ENCODE data around the gene RASAL2.

Gene RASAL2

DNA sequence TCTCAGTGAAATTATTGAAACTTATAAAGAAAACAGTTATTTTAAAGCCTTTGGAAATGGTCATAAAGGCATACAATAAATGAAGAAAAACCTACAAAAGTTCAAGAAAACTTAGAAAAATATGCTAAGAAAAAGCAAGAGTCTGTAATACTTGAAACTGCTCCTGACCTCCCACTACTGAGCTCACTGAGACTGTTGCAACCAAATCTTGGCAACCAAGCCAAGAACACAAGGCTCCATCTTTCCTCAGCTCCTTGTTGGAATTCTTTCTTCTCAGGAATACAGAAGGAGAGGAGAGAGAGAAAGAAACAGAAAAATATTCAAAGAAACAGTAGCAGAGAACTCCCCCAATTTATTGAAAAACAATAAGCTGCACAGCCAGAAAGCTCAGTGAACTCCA is 160.5 kb downstream of the RASAL2 start:
- TF ChIP-seq, protein P1, sequence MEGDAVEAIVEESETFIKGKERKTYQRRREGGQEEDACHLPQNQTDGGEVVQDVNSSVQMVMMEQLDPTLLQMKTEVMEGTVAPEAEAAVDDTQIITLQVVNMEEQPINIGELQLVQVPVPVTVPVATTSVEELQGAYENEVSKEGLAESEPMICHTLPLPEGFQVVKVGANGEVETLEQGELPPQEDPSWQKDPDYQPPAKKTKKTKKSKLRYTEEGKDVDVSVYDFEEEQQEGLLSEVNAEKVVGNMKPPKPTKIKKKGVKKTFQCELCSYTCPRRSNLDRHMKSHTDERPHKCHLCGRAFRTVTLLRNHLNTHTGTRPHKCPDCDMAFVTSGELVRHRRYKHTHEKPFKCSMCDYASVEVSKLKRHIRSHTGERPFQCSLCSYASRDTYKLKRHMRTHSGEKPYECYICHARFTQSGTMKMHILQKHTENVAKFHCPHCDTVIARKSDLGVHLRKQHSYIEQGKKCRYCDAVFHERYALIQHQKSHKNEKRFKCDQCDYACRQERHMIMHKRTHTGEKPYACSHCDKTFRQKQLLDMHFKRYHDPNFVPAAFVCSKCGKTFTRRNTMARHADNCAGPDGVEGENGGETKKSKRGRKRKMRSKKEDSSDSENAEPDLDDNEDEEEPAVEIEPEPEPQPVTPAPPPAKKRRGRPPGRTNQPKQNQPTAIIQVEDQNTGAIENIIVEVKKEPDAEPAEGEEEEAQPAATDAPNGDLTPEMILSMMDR (IDR thresholded peaks at IDR 0.05; ENCODE audit: low read depth, low read length), result no peak
- H3K4me3 ChIP-seq (replicated peaks in 1 of 2; ENCODE audit: low read depth in 2 of 2, low read length in 2 of 2), result no peak overlapping the region
- DNase-seq (ENCODE audit: low read depth in 2 of 2), result peak; percentile 50 to 67

DNA sequence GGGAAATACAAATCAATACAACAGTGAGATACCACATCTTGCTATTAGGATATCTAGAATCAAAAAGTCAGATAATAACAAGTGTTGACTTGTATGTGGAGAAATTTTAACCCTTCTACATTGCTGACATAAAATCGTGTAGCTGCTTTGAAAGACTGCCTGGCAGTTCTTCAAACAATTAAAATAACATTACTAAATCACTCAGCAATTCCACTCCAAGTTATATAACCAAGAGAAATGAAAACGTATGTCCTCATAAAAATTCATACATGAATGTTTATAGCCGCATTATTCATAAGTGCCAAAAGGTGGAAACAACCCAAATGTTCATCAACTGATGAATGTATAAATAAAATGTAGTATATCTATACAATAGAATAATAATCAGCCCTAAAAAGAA is 164.6 kb downstream of the RASAL2 start:
- no peak for DNase-seq (ENCODE audit: low read depth in 2 of 2)
- TF ChIP-seq, protein P1 (IDR thresholded peaks at IDR 0.05; ENCODE audit: low read depth, low read length), result no peak
- H3K4me3 ChIP-seq (replicated peaks in 1 of 2; ENCODE audit: low read depth in 2 of 2, low read length in 2 of 2), result no peak overlapping the region

DNA sequence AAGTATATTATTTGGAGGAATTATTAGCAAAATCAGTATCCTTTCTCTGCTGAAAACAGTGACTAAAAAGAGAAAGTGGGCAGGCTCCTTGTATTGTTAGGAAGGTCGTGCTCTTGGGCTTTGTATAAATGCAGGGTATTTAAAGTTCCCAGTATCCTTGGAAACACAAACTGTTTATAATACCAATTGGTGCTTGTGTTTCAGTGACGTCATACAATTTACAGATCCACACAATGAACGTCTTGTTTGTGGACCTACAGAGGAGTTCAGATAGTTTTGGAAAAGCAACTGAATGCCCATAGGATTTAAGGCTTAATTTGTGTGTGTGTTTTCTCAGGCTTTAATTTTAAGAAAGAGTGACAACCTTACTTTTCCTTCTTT is 168.2 kb downstream of the RASAL2 start:
- H3K4me3 ChIP-seq (replicated peaks in 1 of 2; ENCODE audit: low read depth in 2 of 2, low read length in 2 of 2), result no peak overlapping the region
- peak; percentile 82 to 86 for DNase-seq (ENCODE audit: low read depth in 2 of 2)
- TF ChIP-seq, protein P1 (IDR thresholded peaks at IDR 0.05; ENCODE audit: low read depth, low read length), result no peak

DNA sequence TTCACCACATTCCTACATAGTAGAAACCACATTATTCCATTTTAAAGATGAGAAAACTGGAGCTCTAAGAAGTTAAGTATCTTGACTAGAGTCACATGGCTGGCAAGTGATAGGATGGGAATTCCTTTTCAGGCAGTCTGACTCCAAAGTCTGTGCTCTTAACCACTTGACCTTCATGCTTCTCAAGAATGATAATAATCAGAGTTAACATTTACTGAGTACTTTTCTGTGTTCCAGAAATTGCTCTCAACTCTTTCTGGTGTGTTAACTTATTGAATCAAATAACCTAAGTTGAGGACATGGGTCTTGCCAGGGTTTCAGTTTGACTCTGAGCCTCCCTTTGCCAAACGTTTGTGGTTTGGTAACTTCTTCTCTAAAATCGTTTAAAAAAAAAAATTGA is 169.4 kb downstream of the RASAL2 start:
- H3K4me3 ChIP-seq (replicated peaks in 1 of 2; ENCODE audit: low read depth in 2 of 2, low read length in 2 of 2), result no peak overlapping the region
- DNase-seq (ENCODE audit: low read depth in 2 of 2), result peak in 1 of 2 donors; percentile 26
- TF ChIP-seq, protein P1 (IDR thresholded peaks at IDR 0.05; ENCODE audit: low read depth, low read length), result no peak

DNA sequence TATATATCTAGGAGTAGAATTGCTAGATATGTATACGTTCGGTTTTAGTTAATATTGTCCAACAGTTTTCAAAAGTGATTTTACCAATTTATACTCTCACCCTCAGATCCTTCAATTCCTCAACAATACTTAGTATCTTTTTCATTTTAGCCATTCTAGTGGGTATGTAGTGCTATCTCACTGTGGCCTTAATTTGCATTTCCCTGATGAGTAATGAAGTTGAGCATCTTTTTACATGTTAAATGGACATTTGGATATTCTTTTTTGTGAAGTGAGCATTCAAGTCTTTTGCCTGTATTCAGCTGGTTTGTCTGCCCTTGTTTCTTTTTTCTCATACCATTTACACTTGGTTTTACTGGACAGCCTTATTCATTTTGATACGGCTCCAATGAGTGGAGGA is 172.2 kb downstream of the RASAL2 start:
- no peak for DNase-seq (ENCODE audit: low read depth in 2 of 2)
- no peak overlapping the region for H3K4me3 ChIP-seq (replicated peaks in 1 of 2; ENCODE audit: low read depth in 2 of 2, low read length in 2 of 2)
- TF ChIP-seq, protein P1 (IDR thresholded peaks at IDR 0.05; ENCODE audit: low read depth, low read length), result no peak

DNA sequence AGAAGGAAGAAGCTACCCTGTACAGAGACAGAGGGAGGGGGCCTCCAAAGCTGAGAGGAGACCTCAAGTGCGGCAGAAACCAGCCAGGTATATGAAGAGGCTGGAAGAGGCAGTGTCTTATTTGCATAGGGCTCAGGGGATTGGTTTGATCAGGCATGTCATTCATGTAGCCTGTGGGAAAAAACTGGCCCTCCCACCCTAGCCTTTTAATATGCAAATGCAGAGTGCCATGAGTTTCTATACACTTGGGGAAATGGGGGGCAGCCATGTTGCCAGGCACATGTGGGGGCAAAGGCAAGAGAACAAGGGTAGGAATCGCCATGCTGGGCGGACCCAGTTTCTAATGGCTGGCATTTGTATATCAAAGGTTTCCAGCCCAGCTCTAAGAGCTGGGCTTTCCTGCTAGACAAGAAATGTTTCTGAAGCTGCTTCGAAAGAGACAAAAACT is 172.7 kb downstream of the RASAL2 start:
- H3K4me3 ChIP-seq (replicated peaks in 1 of 2; ENCODE audit: low read depth in 2 of 2, low read length in 2 of 2), result no peak overlapping the region
- DNase-seq (ENCODE audit: low read depth in 2 of 2), result no peak
- TF ChIP-seq, protein P1 (IDR thresholded peaks at IDR 0.05; ENCODE audit: low read depth, low read length), result no peak

DNA sequence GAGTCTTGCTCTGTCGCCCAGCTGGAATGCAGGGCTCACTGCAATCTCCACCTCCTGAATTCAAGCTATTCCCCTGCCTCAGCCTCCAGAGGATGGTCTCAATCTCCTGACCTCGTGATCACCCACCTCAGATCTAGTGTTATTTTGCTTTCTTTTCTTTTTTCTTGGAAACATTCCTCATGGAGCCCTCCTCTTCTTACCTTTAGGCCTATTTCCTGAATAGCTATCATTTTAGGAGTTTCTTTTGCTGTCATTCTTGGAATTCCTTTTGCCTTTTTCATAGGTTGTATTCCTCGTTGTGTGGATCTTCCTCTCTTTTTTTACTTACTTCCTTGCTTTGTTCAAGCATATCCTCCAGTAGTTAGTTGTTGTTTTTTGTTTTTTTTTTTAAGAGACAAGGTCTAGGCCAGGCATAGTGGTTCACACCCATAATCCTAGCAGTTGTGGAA is 173.8 kb downstream of the RASAL2 start:
- TF ChIP-seq, protein P1 (IDR thresholded peaks at IDR 0.05; ENCODE audit: low read depth, low read length), result no peak
- peak; percentile 48 to 79 for DNase-seq (ENCODE audit: low read depth in 2 of 2)
- H3K4me3 ChIP-seq (replicated peaks in 1 of 2; ENCODE audit: low read depth in 2 of 2, low read length in 2 of 2), result no peak overlapping the region
